ENCODE data around the gene ESPN.

DNA sequence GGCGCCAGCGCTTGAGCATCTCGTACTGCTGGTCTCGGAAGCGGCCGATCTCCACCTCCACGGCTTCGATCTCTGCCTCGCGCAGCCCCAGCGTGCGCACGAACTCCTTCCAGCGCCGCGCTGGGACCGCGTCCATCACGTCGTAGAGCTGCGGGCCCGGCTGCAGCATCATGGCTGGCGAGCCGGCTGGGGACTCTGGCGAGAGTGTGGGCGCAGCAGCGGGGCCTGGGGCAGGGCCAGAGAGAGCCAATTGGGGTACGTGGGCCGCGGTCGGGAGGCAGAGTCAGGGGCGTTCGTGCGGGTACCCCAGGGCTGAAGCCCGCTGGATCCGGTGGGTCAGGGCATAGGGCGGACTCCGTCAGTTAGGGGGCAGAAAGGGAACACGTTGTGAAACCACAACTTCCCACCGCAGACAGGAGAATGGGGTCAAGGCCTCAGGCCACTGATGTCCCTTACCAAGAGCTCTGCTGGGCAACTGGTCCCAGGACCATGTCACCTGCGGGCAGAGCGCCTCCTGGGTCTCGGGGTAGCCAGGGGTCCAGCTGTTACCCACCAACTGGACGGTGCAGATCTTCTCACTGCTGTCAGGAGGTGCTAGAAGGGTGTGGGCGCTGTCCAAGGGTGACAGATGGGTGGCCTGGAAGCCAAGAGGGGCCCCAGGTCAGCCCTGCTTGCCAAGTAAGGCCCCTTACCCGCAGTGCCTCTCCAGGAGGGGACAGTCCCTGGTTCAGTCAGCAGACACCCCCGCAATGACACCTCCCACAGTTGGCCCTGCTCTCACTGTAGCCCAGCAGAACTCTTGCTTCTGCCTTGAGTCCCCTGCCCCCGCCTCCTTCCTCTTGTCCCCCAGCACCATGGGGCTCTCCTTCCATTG is 37.2 kb downstream of the ESPN start:
- TF ChIP-seq POLR2A (IDR thresholded peaks at IDR 0.05), result no peak
- no peak for TF ChIP-seq EP300 (IDR thresholded peaks at IDR 0.05)
- TF ChIP-seq, protein P1, sequence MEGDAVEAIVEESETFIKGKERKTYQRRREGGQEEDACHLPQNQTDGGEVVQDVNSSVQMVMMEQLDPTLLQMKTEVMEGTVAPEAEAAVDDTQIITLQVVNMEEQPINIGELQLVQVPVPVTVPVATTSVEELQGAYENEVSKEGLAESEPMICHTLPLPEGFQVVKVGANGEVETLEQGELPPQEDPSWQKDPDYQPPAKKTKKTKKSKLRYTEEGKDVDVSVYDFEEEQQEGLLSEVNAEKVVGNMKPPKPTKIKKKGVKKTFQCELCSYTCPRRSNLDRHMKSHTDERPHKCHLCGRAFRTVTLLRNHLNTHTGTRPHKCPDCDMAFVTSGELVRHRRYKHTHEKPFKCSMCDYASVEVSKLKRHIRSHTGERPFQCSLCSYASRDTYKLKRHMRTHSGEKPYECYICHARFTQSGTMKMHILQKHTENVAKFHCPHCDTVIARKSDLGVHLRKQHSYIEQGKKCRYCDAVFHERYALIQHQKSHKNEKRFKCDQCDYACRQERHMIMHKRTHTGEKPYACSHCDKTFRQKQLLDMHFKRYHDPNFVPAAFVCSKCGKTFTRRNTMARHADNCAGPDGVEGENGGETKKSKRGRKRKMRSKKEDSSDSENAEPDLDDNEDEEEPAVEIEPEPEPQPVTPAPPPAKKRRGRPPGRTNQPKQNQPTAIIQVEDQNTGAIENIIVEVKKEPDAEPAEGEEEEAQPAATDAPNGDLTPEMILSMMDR (IDR thresholded peaks at IDR 0.05), result no peak
- TF ChIP-seq POLR2AphosphoS5 (IDR thresholded peaks at IDR 0.05), result no peak

All from gastroesophageal sphincter (tissue), 3 donors.